ENCODE measurements around the gene UBR7.
"Not testable (repeated sequence)": the region's sequence is repeated elsewhere in the genome, so short reads cannot be mapped to it uniquely, and the experiment has no call there.

The UBR7 gene

GRCh38 chr14:93195316-93195999 is 11.6 kb upstream of the UBR7 start:
- DNase-seq (ENCODE audit: low read depth), result no peak

DNA sequence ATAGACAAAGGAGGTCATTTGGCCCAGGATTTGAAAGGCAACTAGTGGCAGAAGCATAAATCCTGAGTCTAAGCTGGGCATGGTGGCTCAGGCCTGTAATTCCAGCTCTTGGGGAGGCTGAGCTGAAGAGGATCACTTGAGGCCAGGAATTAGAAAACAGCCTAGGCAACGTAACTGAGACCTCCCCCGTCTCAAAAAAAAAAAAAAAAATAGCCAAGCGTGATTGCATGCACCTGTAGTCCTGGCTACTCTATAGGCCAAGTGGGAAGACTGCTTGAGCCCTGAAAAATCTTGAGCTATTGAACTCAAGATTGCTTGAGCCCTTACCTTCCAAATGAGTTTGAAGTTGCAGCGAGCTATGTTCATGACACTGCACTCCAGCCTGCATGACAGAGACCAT is 8.0 kb upstream of the UBR7 start:
- DNase-seq (ENCODE audit: low read depth), result no peak

DNA sequence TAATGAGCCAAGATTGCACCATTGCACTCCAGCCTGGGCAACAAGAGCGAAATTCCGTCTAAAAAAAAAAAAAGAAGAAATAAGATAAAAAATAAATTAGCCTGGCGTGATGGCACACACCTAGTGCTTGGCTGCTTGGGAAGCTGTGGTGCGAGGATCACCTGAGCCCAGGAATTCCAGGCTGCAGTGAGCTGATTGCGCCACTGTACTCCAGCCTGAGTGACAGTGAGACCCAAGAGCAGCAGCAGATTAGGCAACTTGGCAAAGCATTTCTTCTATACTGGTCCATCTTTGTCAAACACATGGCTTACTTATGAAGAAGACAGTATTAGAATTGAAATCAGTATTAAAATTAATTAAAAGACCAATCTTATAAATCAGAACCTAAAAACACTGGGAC is 6.5 kb upstream of the UBR7 start:
- no peak for DNase-seq (ENCODE audit: low read depth)

DNA sequence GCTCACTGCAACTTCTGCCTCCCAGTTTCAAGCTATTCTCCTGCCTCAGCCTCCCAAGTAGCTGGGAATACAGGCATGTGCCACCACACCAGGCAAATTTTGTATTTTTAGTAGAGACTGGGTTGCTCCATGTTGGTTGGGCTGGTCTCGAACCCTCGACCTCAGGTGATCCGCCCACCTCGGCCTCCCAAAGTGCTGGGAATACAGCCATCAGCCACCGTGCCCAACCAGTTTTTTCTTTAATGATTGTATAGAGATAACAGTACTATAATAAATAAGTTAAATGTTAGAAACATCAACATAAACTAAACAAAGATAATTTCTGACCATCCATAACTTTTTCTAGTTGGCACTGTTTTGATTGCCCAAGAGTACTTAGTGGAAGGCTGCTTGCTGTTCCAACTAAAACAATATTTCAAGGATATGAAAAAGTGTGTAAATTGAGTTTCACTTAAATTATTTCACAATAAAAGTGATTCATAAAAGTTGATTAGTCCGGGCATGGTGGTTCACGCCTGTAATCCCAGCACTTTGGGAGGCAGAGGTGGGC is 5.8 kb upstream of the UBR7 start:
- no peak for DNase-seq (ENCODE audit: low read depth)

DNA sequence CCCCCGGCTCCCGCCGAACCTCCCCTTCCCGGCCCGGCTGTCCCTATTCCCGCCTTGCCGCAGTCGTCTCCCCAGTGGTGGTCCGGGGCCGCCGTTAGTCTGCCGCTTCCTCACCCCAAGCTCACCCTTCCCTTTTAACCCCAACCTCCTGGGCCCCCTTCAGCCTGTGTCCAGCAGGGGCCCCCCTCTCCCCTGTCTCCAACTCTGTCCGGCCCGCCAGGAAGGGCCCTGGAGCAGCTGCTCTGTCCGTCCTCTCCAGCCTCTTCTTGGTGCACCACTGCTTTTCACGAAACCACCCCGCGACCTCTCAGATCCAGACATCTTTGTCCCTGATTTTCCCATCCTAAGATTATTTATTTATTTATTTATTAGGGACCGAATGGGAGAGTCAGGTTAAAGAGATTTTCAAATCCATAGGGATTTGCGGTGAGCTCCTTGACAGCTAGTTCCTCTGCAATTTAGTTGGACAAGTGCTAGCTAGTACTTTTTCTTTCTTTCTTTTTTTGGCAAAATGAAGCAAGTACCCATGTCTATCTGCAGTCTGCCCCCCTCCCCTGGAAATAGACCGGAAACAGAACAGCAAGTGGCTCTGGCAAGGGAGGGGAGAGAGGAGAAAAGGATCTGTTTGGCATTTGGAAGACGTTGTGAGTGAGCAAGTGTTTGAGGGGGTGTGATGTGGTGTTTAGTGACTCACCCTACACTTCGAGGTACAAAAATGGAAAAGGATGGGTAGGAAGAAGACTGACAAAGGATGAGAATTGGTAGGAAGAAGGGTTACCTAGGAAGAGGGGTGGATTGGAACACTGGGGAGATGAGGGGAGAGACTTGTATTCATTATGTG is 632 bp downstream of the UBR7 start:
- peak; percentile 80 for DNase-seq (ENCODE audit: low read depth)

GRCh38 chr14:93212432-93212831 is 5.4 kb downstream of the UBR7 start:
- no peak for DNase-seq (ENCODE audit: low read depth)

GRCh38 chr14:93214598-93214997 is 7.5 kb downstream of the UBR7 start:
- no peak for DNase-seq (ENCODE audit: low read depth)

DNA sequence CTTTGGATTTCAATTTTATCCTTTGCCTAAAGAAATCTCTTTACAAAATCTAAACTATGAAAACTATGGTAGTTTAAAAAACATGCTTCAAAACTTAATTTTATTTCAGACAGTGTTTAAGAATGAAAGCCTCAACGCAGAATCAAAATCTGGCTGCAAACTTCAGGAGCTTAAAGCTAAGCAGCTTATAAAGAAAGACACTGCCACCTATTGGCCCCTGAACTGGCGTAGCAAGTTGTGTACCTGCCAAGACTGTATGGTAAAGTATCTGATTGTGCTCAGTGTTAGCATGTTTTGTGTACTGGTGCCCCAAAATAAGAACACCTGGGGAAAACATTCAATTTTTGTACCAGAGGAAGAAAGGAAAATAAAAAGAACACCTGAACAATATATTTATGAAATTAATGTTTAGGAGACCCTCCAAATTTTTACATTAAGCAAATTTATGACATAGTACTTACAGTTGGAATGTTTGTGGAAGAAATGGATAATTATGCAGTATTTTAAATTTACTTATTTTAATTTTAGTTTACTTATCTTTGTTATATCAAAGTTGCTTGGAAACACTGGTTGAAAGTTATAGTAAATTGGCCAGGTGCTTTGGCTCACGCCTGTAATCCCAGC is 12.2 kb downstream of the UBR7 start:
- DNase-seq (ENCODE audit: low read depth), result peak; percentile 73

- DNase-seq (ENCODE audit: low read depth), result no peak
These were observed 13.5 kb downstream of the UBR7 start for GRCh38 chr14:93220509-93220908.

DNA sequence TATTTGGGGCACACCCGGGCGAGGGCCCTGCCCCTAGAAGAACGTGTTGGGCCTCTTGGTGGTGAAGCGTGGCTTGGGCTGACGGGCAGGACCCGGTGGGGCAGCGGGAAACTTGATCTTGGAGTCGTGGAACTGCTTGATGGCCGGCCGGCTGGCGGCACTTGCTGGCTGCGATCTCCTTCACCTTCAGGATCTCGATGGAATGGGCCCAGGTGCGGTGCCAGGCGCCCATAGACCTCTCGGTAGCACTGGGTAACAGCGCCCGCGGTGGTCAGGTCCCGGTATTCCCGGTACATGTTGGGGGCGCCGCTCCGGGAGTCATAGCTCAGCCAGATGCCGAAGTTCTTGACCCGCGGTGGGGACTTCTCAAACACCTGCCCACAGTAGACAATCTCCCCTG is 16.5 kb downstream of the UBR7 start:
- DNase-seq (ENCODE audit: low read depth), result no peak

DNA sequence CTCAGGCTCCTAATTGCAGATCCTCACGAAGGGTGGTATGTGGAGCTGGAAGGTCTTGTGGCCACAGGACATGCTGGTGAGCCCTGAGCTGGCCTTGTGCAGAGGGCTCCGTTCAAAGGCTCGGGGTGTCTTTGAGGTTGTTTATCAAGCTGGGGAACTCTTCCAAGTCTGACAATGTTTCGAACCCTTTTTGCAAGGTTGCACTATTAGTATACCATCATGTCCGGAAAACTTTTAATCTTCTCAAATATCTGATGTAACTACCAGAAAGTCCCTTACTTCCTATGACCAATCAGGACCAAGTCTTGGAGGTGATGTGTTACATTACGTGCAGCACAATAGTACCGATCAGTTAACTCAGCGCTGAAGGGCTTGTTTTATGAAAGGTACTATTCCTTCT is 21.5 kb downstream of the UBR7 start:
- DNase-seq (ENCODE audit: low read depth), result no peak

DNA sequence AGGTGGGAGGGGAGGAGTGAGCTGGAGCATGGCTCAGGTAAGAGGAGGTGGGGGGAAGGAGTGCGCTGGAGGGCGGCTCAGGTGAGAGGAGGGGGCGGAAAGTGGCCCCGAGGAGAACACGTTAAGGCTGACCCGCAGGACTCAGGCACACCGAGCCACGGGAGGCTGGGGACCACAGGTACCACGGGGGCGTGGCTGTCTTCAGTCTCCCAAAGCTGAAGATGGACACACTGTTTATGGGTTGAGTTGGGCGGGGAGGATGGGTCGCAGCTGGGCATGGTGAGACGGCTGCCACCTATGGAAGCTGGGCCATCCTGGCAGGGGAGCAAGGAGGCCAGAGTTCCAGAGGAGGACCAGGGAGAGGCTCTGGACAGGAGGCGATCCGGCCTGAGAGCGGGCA is 23.5 kb downstream of the UBR7 start:
- DNase-seq (ENCODE audit: low read depth), result no peak

DNA sequence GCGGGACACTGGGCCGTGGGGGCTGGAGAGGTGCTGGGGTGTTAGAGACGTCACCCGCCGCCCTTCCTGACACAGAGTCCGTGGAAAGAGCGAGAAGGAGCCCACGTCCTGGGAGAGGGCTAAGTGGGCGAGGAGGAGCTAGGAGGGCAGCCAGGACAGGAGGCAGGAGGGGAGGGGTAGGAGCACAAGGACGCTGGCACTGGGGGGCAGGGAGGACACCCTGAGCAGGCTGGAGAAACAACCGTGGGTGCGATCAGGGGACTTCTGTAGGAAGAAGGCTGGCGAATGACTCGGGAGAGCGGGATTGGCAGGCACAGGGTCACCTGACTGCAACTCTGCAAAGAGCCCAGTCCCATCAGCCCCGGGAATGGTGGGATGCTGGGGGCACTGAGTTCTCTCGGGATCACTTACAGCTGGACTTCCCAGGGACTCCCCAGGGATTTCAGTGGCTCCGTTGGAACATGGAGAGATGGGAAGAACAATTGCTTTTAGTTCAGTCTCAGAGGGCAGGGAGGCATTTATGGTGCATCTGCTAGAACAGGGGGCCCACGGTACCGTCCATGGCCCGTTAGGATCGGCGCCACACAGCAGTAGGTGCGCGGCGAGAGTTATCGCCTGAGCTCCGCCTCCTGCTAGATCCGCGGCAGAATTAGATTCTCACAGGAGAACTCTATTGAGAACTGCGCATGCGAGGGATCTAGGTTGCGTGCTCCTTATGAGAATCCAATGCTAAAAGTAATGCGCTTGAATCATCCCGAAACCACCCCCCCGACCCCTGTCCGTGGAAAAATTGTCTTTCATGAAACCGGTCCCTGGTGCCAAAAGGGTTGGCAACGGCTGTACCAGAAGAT is 24.3 kb downstream of the UBR7 start:
- peak; percentile 54 for DNase-seq (ENCODE audit: low read depth)

DNA sequence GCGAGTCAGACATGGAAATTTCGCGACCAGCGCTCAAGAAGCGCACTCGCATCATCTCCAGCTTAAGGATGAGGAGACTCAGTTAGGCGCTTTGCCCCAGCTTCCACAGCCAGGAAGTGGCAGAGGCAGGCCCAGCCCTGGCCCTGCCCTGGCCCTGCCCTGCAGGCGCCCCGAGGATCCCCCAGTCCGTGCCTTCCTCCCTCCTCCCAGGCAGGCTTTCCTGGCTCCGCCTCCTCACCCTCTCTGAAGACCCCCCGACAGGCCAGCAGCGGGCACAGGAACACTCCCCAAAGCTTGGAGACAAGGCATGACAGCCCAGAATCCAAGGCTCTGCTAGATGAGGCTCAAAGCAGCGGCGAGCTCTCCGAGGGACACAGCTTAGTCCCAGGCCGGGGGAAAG is 25.1 kb downstream of the UBR7 start:
- DNase-seq (ENCODE audit: low read depth), result no peak

GRCh38 chr14:93233078-93233477 is 26.0 kb downstream of the UBR7 start:
- not testable (repeated sequence) for DNase-seq (ENCODE audit: low read depth)

GRCh38 chr14:93234798-93235197 is 27.7 kb downstream of the UBR7 start:
- peak; percentile 96 for DNase-seq (ENCODE audit: low read depth)

DNA sequence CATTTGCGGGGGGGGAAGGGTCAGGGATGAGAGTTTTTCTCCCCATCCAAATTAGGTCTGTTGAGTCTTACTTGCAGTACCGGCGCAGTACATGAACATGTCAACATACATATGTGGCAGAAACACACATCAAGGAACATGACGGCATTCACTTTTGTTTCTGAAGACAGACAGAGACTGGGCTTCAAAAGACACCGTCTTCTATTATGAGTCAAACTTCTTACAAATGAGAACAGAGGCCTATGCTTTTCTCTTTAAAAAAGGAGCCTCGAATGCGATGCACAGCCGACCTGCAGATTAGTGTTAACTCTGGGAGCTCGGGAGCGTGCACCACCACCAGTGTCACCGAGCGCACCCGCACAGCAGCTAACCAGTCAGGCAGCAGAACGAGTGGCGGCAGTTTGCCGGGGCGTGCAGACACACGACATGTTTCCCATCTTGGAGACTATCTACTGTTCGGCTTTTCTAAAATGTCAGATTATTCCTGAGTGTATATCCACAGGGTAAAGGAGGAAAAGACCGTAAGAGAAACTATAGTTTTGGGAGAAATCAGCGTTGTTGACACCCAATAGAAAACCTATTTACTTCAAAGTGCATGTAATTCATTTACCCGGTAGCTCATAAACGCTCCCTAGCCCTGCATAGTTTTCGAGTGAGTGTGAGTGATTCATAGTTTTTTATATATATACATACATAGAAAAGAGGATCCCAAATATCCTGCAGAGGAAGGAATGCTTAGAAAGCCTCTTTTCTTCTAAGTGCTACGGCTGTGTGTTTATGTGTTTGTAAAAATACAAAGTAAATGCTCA is 33.0 kb downstream of the UBR7 start:
- peak; percentile 96 for DNase-seq (ENCODE audit: low read depth)

- DNase-seq (ENCODE audit: low read depth), result no peak
These were observed 33.6 kb downstream of the UBR7 start for GRCh38 chr14:93240678-93241000.

GRCh38 chr14:93245764-93246420 is 38.8 kb downstream of the UBR7 start:
- DNase-seq (ENCODE audit: low read depth), result no peak

GRCh38 chr14:93246534-93246933 is 39.5 kb downstream of the UBR7 start:
- no peak for DNase-seq (ENCODE audit: low read depth)

All from ELR (cell line).